Neural cell (in vitro differentiated cells): Measurements from ENCODE around the gene JAZF1. TPM values are rescaled to one million over a fixed set of nuclear protein-coding genes. Genes with fewer than 3 reads are reported as not detected.

Experiments
- H2AFZ ChIP-seq: fragments of 200-600, 300-800 bp; sonication (generic), shearing (Covaris generic); 2 replicates; pipeline ENCODE4 v1.6.0; 2014; ENCODE audit warnings: low read depth, mild to moderate bottlenecking, antibody characterized with exemption, low read length, moderate library complexity
- H3F3A ChIP-seq: fragments of 200-600 bp; shearing (Covaris generic); 2 replicates; pipeline ENCODE4 v1.6.1; 2016; ENCODE audit warnings: mild to moderate bottlenecking, moderate library complexity, mixed read lengths, antibody characterized with exemption, low read length; ENCODE audit not compliant: insufficient read depth, poor library complexity, severe bottlenecking
- H3K27ac ChIP-seq: fragments of 200-600, 300-800 bp; sonication (generic), shearing (Covaris generic); 2 replicates; pipeline ENCODE4 v1.5.1; 2014; ENCODE audit warnings: mild to moderate bottlenecking, low read length, moderate library complexity
- H3K27me3 ChIP-seq: fragments of 300-800, 200-600 bp; sonication (generic), shearing (Covaris generic); 2 replicates; pipeline ENCODE4 v1.6.0; 2014; ENCODE audit warnings: mild to moderate bottlenecking, low read depth, low read length, moderate library complexity; ENCODE audit not compliant: insufficient read depth
- H3K36me3 ChIP-seq: fragments of 300-800, 200-600 bp; sonication (generic), shearing (Covaris generic); 2 replicates; pipeline ENCODE4 v1.5.1; 2014; ENCODE audit warnings: mild to moderate bottlenecking, antibody characterized with exemption, low read length, moderate library complexity; ENCODE audit not compliant: insufficient read depth
- H3K4me2 ChIP-seq: fragments of 300-800, 200-600 bp; sonication (generic), shearing (Covaris generic); 2 replicates; pipeline ENCODE4 v1.6.0; 2014; ENCODE audit warnings: mild to moderate bottlenecking, low read length
- H3K4me3 ChIP-seq: fragments of 300-800, 200-600 bp; sonication (generic), shearing (Covaris generic); 2 replicates; pipeline ENCODE4 v1.5.1; 2014; ENCODE audit warnings: mild to moderate bottlenecking, low read length, moderate library complexity
- H3K79me2 ChIP-seq: fragments of 200-600 bp; shearing (Covaris generic); replicated peaks from 2 replicates; pipeline ENCODE4 v1.6.0; 2014; ENCODE audit warnings: mild to moderate bottlenecking, low read length, moderate library complexity; ENCODE audit not compliant: insufficient read depth
- H3K9ac ChIP-seq: fragments of 300-800, 200-600 bp; sonication (generic), shearing (Covaris generic); 2 replicates; pipeline ENCODE4 v1.6.1; 2016; ENCODE audit warnings: mild to moderate bottlenecking, low read length, mixed read lengths
- H3K9me2 ChIP-seq: fragments of 200-600 bp; shearing (Covaris generic); 2 replicates; pipeline ENCODE4 v1.6.1; 2016; ENCODE audit warnings: mild to moderate bottlenecking, low read length, mixed read lengths; ENCODE audit not compliant: insufficient read depth
- H3K9me3 ChIP-seq: fragments of 200-600, 300-800 bp; sonication (generic), shearing (Covaris generic); 2 replicates; pipeline ENCODE4 v1.6.1; 2016; ENCODE audit warnings: mild to moderate bottlenecking, mixed run types, low read length, moderate library complexity, mixed read lengths
- H4K20me1 ChIP-seq: fragments of 200-600 bp; shearing (Covaris generic); 2 replicates; pipeline ENCODE4 v1.6.1; 2016; ENCODE audit warnings: mild to moderate bottlenecking, mixed run types; ENCODE audit not compliant: insufficient read depth
- EP300 ChIP-seq: fragments of 450-650 bp; conservative IDR thresholded peaks from 2 replicates; pipeline ENCODE4 v1.6.1; 2014; ENCODE audit warnings: antibody characterized with exemption, mild to moderate bottlenecking, moderate library complexity; ENCODE audit not compliant: poor library complexity, severe bottlenecking
- EZH2 ChIP-seq: fragments of 200-600, 300-800 bp; shearing (Covaris generic), sonication (generic); IDR thresholded peaks from 2 replicates; pipeline ENCODE4 v1.6.1; 2014; ENCODE audit warnings: antibody characterized with exemption, low read length, borderline replicate concordance, mild to moderate bottlenecking; ENCODE audit not compliant: insufficient read depth, poor library complexity, severe bottlenecking
- MXI1 ChIP-seq: fragments of 450-650 bp; conservative IDR thresholded peaks from 2 replicates; pipeline ENCODE4 v1.6.1; 2014; ENCODE audit warnings: antibody characterized with exemption, mild to moderate bottlenecking; ENCODE audit not compliant: poor library complexity, severe bottlenecking
- POLR2AphosphoS5 ChIP-seq: IDR thresholded peaks from 2 replicates; pipeline ENCODE4 v1.6.1; 2012
- RAD21 ChIP-seq: fragments of 450-650 bp; conservative IDR thresholded peaks from 2 replicates; pipeline ENCODE4 v1.6.1; 2014; ENCODE audit warnings: antibody characterized with exemption, mild to moderate bottlenecking, moderate library complexity
- SMC3 ChIP-seq: fragments of 450-650 bp; conservative IDR thresholded peaks from 2 replicates; pipeline ENCODE4 v1.6.1; 2014; ENCODE audit warnings: antibody characterized with exemption, mild to moderate bottlenecking, moderate library complexity; ENCODE audit not compliant: poor library complexity
- TAF1 ChIP-seq: IDR thresholded peaks from 2 replicates; pipeline ENCODE4 v1.6.1; 2012; ENCODE audit warnings: low read depth
- polyA plus RNA-seq: library from polyadenylated mRNA; depleted of rRNA; stranded (reverse); fragments of >200 nt; gene quantifications from 2 replicates; pipeline ENCODE4 v1.2.3, GENCODE V29; 2014
- TF ChIP-seq, protein P1 (sequence below): IDR thresholded peaks from 2 replicates; pipeline ENCODE4 v1.6.1; 2012; ENCODE audit warnings: borderline replicate concordance
- TF ChIP-seq, protein P2 (sequence below): fragments of 450-650 bp; IDR thresholded peaks from 2 replicates; pipeline ENCODE4 v1.5.1; 2014; ENCODE audit warnings: antibody characterized with exemption, mild to moderate bottlenecking, moderate library complexity; ENCODE audit not compliant: poor library complexity, severe bottlenecking

JAZF1 gene
- polyA plus RNA-seq, 1 donor from 2014 or later, result 29.5 TPM

GRCh38 chr7:27969346-27969745 lies 211.2 kb downstream of the JAZF1 start:
- Histone ChIP-seq H3K9me2 (no peaks in the 10 kb centered on the region), H3K4me2 (no peak overlapping the region), H3K27ac (no peak overlapping the region), H2AFZ (no peak overlapping the region), H3K9me3 (no peaks in the 10 kb centered on the region), H4K20me1 (no peaks in the 10 kb centered on the region), H3K4me3 (no peak overlapping the region), H3K36me3 (no peaks in the 10 kb centered on the region), H3K9ac (no peak overlapping the region), H3K27me3 (no peaks in the 10 kb centered on the region), H3F3A (no peaks in the 10 kb centered on the region), H3K79me2 (no peaks in the 10 kb centered on the region)
- TF ChIP-seq RAD21, result no peak
- no peak for TF ChIP-seq POLR2AphosphoS5
- no peak for TF ChIP-seq TAF1
- TF ChIP-seq, protein P1, sequence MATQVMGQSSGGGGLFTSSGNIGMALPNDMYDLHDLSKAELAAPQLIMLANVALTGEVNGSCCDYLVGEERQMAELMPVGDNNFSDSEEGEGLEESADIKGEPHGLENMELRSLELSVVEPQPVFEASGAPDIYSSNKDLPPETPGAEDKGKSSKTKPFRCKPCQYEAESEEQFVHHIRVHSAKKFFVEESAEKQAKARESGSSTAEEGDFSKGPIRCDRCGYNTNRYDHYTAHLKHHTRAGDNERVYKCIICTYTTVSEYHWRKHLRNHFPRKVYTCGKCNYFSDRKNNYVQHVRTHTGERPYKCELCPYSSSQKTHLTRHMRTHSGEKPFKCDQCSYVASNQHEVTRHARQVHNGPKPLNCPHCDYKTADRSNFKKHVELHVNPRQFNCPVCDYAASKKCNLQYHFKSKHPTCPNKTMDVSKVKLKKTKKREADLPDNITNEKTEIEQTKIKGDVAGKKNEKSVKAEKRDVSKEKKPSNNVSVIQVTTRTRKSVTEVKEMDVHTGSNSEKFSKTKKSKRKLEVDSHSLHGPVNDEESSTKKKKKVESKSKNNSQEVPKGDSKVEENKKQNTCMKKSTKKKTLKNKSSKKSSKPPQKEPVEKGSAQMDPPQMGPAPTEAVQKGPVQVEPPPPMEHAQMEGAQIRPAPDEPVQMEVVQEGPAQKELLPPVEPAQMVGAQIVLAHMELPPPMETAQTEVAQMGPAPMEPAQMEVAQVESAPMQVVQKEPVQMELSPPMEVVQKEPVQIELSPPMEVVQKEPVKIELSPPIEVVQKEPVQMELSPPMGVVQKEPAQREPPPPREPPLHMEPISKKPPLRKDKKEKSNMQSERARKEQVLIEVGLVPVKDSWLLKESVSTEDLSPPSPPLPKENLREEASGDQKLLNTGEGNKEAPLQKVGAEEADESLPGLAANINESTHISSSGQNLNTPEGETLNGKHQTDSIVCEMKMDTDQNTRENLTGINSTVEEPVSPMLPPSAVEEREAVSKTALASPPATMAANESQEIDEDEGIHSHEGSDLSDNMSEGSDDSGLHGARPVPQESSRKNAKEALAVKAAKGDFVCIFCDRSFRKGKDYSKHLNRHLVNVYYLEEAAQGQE, result no peak

- no peak overlapping the region for H3K9ac ChIP-seq
- no peak overlapping the region for H3K4me3 ChIP-seq
- no peaks in the 10 kb centered on the region for H3K9me2 ChIP-seq
Measured at GRCh38 chr7:27967639-27968038, 213.0 kb downstream of the JAZF1 start.

More at GRCh38 chr7:27967639-27968038, 213.0 kb downstream of the JAZF1 start:
- Histone ChIP-seq H3K27ac (no peak overlapping the region), H4K20me1 (no peaks in the 10 kb centered on the region), H3K36me3 (no peaks in the 10 kb centered on the region), H3F3A (no peaks in the 10 kb centered on the region), H3K4me2 (no peak overlapping the region), H3K27me3 (no peaks in the 10 kb centered on the region), H3K79me2 (no peaks in the 10 kb centered on the region), H2AFZ (no peak overlapping the region), H3K9me3 (no peaks in the 10 kb centered on the region)
- no peak for TF ChIP-seq MXI1
- no peak for TF ChIP-seq POLR2AphosphoS5
- TF ChIP-seq RAD21, result no peak
- no peak for TF ChIP-seq TAF1
- TF ChIP-seq EZH2, result no peak
- TF ChIP-seq, protein P2, sequence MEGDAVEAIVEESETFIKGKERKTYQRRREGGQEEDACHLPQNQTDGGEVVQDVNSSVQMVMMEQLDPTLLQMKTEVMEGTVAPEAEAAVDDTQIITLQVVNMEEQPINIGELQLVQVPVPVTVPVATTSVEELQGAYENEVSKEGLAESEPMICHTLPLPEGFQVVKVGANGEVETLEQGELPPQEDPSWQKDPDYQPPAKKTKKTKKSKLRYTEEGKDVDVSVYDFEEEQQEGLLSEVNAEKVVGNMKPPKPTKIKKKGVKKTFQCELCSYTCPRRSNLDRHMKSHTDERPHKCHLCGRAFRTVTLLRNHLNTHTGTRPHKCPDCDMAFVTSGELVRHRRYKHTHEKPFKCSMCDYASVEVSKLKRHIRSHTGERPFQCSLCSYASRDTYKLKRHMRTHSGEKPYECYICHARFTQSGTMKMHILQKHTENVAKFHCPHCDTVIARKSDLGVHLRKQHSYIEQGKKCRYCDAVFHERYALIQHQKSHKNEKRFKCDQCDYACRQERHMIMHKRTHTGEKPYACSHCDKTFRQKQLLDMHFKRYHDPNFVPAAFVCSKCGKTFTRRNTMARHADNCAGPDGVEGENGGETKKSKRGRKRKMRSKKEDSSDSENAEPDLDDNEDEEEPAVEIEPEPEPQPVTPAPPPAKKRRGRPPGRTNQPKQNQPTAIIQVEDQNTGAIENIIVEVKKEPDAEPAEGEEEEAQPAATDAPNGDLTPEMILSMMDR, result no peak
- TF ChIP-seq, protein P1, result no peak
- TF ChIP-seq SMC3, result no peak
- no peak for TF ChIP-seq EP300
